ENCODE results near the gene PEAK1.

GRCh38 chr15:77386626-77387025 is 33.3 kb downstream of the PEAK1 start:
- TF ChIP-seq EZH2phosphoT487 (IDR thresholded peaks at IDR 0.05; ENCODE audit: borderline replicate concordance, low read depth, low read length) (no peak), CTCF (conservative IDR thresholded peaks at IDR 0.05; ENCODE audit: low read length) (no peak)

Measured in OCI-LY7 (cell line).